Ishikawa (cell line): ENCODE results near the gene SLC25A13.

Experiments
- CEBPB ChIP-seq: IDR thresholded peaks from 2 replicates; pipeline ENCODE4 v1.6.1; 2012
- CREB1 ChIP-seq: IDR thresholded peaks from 2 replicates; pipeline ENCODE4 v1.6.1; 2012; ENCODE audit warnings: low read depth
- EGR1 ChIP-seq: IDR thresholded peaks from 2 replicates; pipeline ENCODE4 v1.6.1; 2012
- EP300 ChIP-seq: IDR thresholded peaks from 2 replicates; pipeline ENCODE4 v1.6.1; 2012; ENCODE audit warnings: borderline replicate concordance
- FOXM1 ChIP-seq: IDR thresholded peaks from 2 replicates; pipeline ENCODE4 v1.6.1; 2012; ENCODE audit warnings: low read depth, borderline replicate concordance
- NFIC ChIP-seq: IDR thresholded peaks from 2 replicates; pipeline ENCODE4 v1.6.1; 2012
- RAD21 ChIP-seq: IDR thresholded peaks from 2 replicates; pipeline ENCODE4 v1.6.1; 2012; ENCODE audit warnings: low read depth
- TAF1 ChIP-seq: IDR thresholded peaks from 2 replicates; pipeline ENCODE4 v1.6.1; 2012; ENCODE audit warnings: low read depth, mild to moderate bottlenecking
- TCF12 ChIP-seq: IDR thresholded peaks from 2 replicates; pipeline ENCODE4 v1.6.1; 2012; ENCODE audit warnings: low read depth
- TEAD4 ChIP-seq: IDR thresholded peaks from 2 replicates; pipeline ENCODE4 v1.6.1; 2012
- USF1 ChIP-seq: IDR thresholded peaks from 2 replicates; pipeline ENCODE4 v1.6.1; 2012
- YY1 ChIP-seq: IDR thresholded peaks from 2 replicates; pipeline ENCODE4 v1.6.1; 2012; ENCODE audit warnings: low read depth
- ZBTB7A ChIP-seq: IDR thresholded peaks from 2 replicates; pipeline ENCODE4 v1.6.1; 2012; ENCODE audit warnings: low read depth
- TF ChIP-seq, protein P1 (sequence below): IDR thresholded peaks from 2 replicates; pipeline ENCODE4 v1.6.1; 2012
- TF ChIP-seq, protein P2 (sequence below): IDR thresholded peaks from 2 replicates; pipeline ENCODE4 v1.6.1; 2012; ENCODE audit warnings: low read depth, mild to moderate bottlenecking

The SLC25A13 gene

DNA sequence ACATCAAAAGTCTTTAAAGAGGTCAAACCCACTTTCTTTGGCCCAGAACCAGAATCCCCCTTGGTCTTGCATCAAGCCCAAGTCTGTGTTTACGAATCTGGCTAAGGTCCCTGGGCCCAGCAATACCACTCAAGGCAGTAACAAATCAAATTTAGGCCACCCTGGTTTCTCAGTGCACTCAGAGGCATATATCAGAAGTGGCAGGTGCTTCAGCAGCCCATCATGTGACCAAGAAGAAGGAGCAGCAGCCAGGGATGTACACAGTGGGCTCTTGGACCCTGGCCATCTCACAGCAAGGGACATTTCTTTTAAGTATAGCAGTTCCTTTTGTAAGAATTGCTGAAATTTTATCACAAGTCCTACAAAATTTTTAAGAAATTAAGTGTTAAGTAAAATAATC, 7.3 kb upstream of the SLC25A13 start:
- peak; percentile 41; the same call in 1 of the 2 replicates for TF ChIP-seq USF1
- no peak for TF ChIP-seq TEAD4
- no peak for TF ChIP-seq TAF1

- TF ChIP-seq CREB1 (no peak), TEAD4 (no peak), USF1 (no peak), EGR1 (no peak), ZBTB7A (no peak), FOXM1 (no peak), NFIC (no peak), TCF12 (no peak), RAD21 (no peak), CEBPB (no peak), TAF1 (no peak), YY1 (no peak), EP300 (no peak)
- TF ChIP-seq, protein P1, sequence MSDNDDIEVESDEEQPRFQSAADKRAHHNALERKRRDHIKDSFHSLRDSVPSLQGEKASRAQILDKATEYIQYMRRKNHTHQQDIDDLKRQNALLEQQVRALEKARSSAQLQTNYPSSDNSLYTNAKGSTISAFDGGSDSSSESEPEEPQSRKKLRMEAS = no peak
- TF ChIP-seq, protein P2, sequence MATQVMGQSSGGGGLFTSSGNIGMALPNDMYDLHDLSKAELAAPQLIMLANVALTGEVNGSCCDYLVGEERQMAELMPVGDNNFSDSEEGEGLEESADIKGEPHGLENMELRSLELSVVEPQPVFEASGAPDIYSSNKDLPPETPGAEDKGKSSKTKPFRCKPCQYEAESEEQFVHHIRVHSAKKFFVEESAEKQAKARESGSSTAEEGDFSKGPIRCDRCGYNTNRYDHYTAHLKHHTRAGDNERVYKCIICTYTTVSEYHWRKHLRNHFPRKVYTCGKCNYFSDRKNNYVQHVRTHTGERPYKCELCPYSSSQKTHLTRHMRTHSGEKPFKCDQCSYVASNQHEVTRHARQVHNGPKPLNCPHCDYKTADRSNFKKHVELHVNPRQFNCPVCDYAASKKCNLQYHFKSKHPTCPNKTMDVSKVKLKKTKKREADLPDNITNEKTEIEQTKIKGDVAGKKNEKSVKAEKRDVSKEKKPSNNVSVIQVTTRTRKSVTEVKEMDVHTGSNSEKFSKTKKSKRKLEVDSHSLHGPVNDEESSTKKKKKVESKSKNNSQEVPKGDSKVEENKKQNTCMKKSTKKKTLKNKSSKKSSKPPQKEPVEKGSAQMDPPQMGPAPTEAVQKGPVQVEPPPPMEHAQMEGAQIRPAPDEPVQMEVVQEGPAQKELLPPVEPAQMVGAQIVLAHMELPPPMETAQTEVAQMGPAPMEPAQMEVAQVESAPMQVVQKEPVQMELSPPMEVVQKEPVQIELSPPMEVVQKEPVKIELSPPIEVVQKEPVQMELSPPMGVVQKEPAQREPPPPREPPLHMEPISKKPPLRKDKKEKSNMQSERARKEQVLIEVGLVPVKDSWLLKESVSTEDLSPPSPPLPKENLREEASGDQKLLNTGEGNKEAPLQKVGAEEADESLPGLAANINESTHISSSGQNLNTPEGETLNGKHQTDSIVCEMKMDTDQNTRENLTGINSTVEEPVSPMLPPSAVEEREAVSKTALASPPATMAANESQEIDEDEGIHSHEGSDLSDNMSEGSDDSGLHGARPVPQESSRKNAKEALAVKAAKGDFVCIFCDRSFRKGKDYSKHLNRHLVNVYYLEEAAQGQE = no peak
Measured at GRCh38 chr7:96328016-96328415, 6.1 kb upstream of the SLC25A13 start.

- no peak for TF ChIP-seq CEBPB
- no peak for TF ChIP-seq TEAD4
- TF ChIP-seq ZBTB7A = no peak
- TF ChIP-seq EP300 = no peak
- no peak for TF ChIP-seq YY1
- TF ChIP-seq FOXM1 = no peak
- TF ChIP-seq USF1 = no peak
- TF ChIP-seq, protein P1 = no peak
- TF ChIP-seq RAD21 = no peak
- TF ChIP-seq CREB1 = no peak
Measured at GRCh38 chr7:96327429-96327828, 5.5 kb upstream of the SLC25A13 start.

GRCh38 chr7:96322847-96323461, 1.1 kb upstream of the SLC25A13 start:
- TF ChIP-seq EGR1 = no peak
- TF ChIP-seq, protein P2 = no peak
- TF ChIP-seq ZBTB7A = no peak
- no peak for TF ChIP-seq TAF1
- TF ChIP-seq USF1 = no peak
- TF ChIP-seq CEBPB = no peak
- no peak for TF ChIP-seq TEAD4

DNA sequence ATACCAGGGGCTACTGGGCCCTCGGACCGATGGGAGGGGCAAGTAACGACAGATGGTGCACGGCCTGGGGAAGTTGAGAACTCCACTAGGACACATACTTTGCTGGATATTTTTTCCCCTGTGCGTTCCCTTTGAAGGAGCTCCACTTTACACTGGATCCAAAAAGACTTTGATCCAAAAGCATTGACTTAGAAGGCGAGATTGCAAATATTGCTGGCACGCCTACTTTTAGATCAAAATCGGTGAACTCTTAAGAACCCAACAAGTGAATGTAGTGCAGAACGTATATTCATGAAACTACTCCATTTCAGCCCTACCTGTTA, 436 bp upstream of the SLC25A13 start:
- no peak for TF ChIP-seq EGR1
- no peak for TF ChIP-seq USF1
- TF ChIP-seq CEBPB = no peak
- no peak for TF ChIP-seq CREB1
- TF ChIP-seq, protein P2 = no peak
- TF ChIP-seq TAF1 = no peak
- TF ChIP-seq EP300 = no peak
- no peak for TF ChIP-seq TEAD4
- no peak for TF ChIP-seq ZBTB7A
- no peak for TF ChIP-seq FOXM1
- no peak for TF ChIP-seq NFIC
- TF ChIP-seq YY1 = no peak
- TF ChIP-seq, protein P1 = no peak
- no peak for TF ChIP-seq TCF12
- no peak for TF ChIP-seq RAD21
